ENCODE results near the gene PDE7B.

The PDE7B gene

DNA sequence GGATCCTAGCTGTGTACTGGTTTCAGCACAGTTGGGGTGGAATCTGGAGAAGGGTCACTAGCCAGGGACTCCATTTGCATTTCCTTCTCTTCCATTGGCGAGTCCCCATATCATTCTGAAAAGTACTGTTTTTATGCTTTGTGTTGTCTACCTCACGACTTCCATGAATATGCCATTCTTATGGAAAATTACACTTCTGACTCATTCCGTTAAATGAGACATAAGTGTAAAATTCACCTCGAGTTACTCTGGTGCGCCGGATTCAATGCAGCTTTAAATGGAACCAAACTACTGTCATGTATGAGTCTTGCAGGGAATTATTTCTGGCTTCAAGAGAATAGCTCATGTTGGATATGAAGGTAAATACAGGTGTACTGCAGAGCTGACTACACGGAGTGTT lies 99.2 kb downstream of the PDE7B start:
- no peak for DNase-seq (ENCODE audit: extremely low spot score)
- TF ChIP-seq, protein P1, sequence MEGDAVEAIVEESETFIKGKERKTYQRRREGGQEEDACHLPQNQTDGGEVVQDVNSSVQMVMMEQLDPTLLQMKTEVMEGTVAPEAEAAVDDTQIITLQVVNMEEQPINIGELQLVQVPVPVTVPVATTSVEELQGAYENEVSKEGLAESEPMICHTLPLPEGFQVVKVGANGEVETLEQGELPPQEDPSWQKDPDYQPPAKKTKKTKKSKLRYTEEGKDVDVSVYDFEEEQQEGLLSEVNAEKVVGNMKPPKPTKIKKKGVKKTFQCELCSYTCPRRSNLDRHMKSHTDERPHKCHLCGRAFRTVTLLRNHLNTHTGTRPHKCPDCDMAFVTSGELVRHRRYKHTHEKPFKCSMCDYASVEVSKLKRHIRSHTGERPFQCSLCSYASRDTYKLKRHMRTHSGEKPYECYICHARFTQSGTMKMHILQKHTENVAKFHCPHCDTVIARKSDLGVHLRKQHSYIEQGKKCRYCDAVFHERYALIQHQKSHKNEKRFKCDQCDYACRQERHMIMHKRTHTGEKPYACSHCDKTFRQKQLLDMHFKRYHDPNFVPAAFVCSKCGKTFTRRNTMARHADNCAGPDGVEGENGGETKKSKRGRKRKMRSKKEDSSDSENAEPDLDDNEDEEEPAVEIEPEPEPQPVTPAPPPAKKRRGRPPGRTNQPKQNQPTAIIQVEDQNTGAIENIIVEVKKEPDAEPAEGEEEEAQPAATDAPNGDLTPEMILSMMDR (IDR thresholded peaks at IDR 0.05; ENCODE audit: control extremely low read depth, extremely low read depth, low read depth, missing control alignments), result no peak
- ChIA-PET CTCF (interaction anchor here (1.1 kb wide), 1 partner anchor 12 kb away, joined by 3 read pairs; no protein-coding TSS in a partner anchor), POLR2A (no interaction called here)

DNA sequence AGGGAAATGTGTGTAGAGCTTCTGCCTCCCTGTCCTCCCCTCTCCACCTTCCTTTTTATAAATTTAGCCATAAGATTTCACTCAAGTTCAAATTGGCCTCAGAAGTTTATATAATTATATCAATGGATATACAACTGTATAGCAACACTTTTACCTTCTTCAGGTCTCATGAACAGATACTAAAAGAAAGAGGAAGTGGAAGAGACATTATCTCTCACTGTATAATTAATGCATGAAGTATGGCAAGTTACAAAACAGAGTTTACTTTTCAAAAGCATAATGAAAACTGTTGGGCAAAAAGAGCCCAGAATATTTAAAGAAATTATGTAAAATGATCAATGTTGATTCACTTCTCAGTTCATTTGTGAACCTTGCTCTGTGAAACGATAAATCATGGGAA lies 99.7 kb downstream of the PDE7B start:
- CTCF ChIA-PET, result interaction anchor here (1.1 kb wide), 1 partner anchor 13 kb away, joined by 3 read pairs; no protein-coding TSS in a partner anchor
- POLR2A ChIA-PET, result no interaction called here
- DNase-seq (ENCODE audit: extremely low spot score), result no peak
- TF ChIP-seq, protein P1 (IDR thresholded peaks at IDR 0.05; ENCODE audit: control extremely low read depth, extremely low read depth, low read depth, missing control alignments), result no peak

DNA sequence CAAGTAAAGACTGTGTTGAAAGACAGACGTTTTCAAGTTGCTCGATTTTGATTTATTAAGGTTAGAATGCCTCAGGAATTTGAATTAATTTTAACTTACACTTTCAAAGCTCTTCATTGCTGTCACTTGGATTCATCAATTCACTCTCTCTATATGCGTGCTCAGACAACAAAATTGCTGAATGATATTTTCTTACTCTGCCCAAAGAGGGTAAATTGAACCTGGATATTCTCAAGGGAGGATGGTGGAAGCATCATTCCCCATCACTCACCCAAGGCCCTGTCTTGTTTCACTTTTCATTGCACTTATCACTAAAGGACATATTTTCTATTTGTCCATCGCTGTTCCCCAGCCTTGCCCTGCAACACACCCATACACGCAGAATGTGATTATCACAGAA lies 102.3 kb downstream of the PDE7B start:
- TF ChIP-seq, protein P1 (IDR thresholded peaks at IDR 0.05; ENCODE audit: control extremely low read depth, extremely low read depth, low read depth, missing control alignments), result no peak
- CTCF ChIA-PET, result interaction anchor here (3.7 kb wide), 1 partner anchor 14 kb away, joined by 20 read pairs; no protein-coding TSS in a partner anchor
- DNase-seq (ENCODE audit: extremely low spot score), result no peak
- POLR2A ChIA-PET, result no interaction called here

DNA sequence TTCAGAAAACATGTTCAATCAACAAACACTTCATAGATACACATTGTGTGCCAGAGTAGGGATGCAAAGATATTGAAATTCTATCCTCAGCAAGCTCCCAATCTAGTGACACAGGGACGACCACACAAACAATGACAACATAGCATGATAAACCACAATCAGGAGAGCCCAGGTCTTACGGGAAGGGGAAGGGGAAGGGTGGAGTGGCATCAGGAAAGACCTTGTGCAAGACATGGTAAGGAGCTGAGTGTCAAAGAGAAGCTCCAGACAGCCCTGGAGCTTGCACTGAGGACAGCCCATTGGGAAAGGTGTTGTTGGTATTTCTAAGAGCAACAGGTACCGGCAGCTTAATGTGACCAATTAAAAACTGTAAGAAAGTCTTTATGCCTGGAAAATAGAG lies 103.6 kb downstream of the PDE7B start:
- TF ChIP-seq, protein P1 (IDR thresholded peaks at IDR 0.05; ENCODE audit: control extremely low read depth, extremely low read depth, low read depth, missing control alignments), result no peak
- no peak for DNase-seq (ENCODE audit: extremely low spot score)
- ChIA-PET POLR2A (no interaction called here), CTCF (interaction anchor here (0.8 to 3.7 kb wide), 2 partner anchors 15 to 37 kb away, joined by 3 to 20 read pairs; no protein-coding TSS in a partner anchor)

DNA sequence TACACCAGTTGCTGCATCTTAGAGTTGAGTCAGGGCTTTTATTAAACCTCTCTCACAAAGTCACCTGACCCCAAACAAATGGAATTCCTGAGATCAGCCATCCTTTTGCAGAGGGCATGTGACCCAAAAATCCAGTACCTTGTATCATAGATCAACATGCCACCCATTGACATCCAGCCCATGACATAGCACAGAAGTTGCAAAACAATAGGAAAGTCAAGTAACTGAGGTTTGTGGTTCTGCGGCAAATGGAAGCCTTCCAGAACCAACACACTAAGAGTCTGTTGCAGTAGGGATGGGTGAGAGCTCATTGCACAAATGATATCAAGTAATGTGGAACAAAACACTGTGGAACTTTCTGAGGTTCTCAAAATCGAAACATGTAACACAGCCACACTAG lies 111.2 kb downstream of the PDE7B start:
- ChIA-PET POLR2A (no interaction called here), CTCF (no interaction called here)
- DNase-seq (ENCODE audit: extremely low spot score), result no peak
- TF ChIP-seq, protein P1 (IDR thresholded peaks at IDR 0.05; ENCODE audit: control extremely low read depth, extremely low read depth, low read depth, missing control alignments), result no peak

DNA sequence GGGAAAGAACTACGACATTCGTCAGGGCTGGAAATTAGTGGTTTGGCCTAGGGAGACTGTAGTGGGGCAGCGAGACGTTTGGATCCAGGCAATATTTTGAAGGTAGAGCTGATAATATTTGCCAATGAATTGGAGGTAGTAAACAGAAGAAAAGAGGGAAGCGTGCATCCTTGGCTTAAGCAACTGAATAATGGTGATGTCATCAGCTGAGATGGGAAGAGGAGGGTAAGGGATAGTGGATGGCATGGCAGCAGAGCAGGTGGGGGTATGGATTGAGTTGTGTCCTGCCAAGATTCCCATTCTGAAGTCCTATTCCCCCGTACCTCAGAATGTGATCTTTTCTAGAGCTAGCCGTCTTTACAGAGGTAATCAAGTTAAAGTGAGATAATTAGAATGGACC lies 119.2 kb downstream of the PDE7B start:
- TF ChIP-seq, protein P1 (IDR thresholded peaks at IDR 0.05; ENCODE audit: control extremely low read depth, extremely low read depth, low read depth, missing control alignments), result no peak
- CTCF ChIA-PET, result no interaction called here
- no peak for DNase-seq (ENCODE audit: extremely low spot score)
- POLR2A ChIA-PET, result no interaction called here

DNA sequence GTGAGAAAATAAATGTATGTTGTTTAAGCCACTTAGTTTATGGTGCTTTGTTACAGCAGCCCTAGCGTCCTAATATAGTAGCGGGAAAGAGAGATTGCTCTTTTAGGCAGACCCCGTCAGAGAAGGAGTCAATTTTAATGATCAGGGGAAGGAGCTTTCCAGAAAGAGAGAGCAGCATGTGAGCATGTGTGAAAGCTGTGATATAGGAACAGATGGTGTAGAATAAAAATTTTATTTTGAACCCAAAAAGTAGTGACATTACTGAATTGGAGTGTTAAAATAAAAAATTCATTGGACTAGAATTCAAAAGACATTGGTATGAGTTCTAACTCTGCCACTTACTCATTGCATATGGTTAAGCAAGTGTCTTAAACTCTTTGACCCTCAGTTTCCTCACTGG lies 119.8 kb downstream of the PDE7B start:
- no peak for DNase-seq (ENCODE audit: extremely low spot score)
- TF ChIP-seq, protein P1 (IDR thresholded peaks at IDR 0.05; ENCODE audit: control extremely low read depth, extremely low read depth, low read depth, missing control alignments), result no peak
- ChIA-PET CTCF (interaction anchor here (1.2 kb wide), 1 partner anchor 22 kb away, joined by 3 read pairs; no protein-coding TSS in a partner anchor), POLR2A (no interaction called here)

All from GM10248 (cell line).